GM20431 (cell line): ENCODE data around the gene RAET1L.

Source experiments
- in situ Hi-C: fragments of 300-500 bp; cut with MseI, MboI; formaldehyde crosslinking; loops from one replicate; pipeline ENCODE4 v1.15.0; 2020; ENCODE audit warnings: low sequenced_read_pairs; ENCODE audit not compliant: unreplicated experiment

The RAET1L gene

GRCh38 chr6:150050846-150051245 lies 25.5 kb upstream of the RAET1L start:
- in situ Hi-C loops, result loop anchor here (25.0 kb wide), 1 partner anchor 761 kb away; no protein-coding TSS in a partner anchor

GRCh38 chr6:150048099-150048498 lies 22.8 kb upstream of the RAET1L start:
- in situ Hi-C loops, result no loop called here

GRCh38 chr6:150046943-150047342 lies 21.6 kb upstream of the RAET1L start:
- in situ Hi-C loops, result no loop called here

GRCh38 chr6:150044621-150045145 lies 19.4 kb upstream of the RAET1L start:
- in situ Hi-C loops, result no loop called here

- in situ Hi-C loops, result no loop called here
Observed at GRCh38 chr6:150043501-150044412, 18.4 kb upstream of the RAET1L start.

- in situ Hi-C loops, result no loop called here
Observed at GRCh38 chr6:150043096-150043495, 17.8 kb upstream of the RAET1L start.

GRCh38 chr6:150038202-150039062 lies 13.1 kb upstream of the RAET1L start:
- in situ Hi-C loops, result no loop called here

GRCh38 chr6:150037526-150038201 lies 12.3 kb upstream of the RAET1L start:
- in situ Hi-C loops, result no loop called here

- in situ Hi-C loops, result no loop called here
Observed at GRCh38 chr6:150036081-150036480, 10.7 kb upstream of the RAET1L start.

- in situ Hi-C loops, result no loop called here
Observed at GRCh38 chr6:150033207-150033771, 8.0 kb upstream of the RAET1L start.

- in situ Hi-C loops, result no loop called here
Observed at GRCh38 chr6:150032598-150032997, 7.3 kb upstream of the RAET1L start.

- in situ Hi-C loops, result no loop called here
Observed at GRCh38 chr6:150030611-150031010, 5.3 kb upstream of the RAET1L start.

- in situ Hi-C loops, result no loop called here
Observed at GRCh38 chr6:150029749-150030148, 4.4 kb upstream of the RAET1L start.

- in situ Hi-C loops, result no loop called here
Observed at GRCh38 chr6:150029276-150029675, 3.9 kb upstream of the RAET1L start.

GRCh38 chr6:150028799-150029198 lies 3.5 kb upstream of the RAET1L start:
- in situ Hi-C loops, result no loop called here

GRCh38 chr6:150027806-150028565 lies 2.7 kb upstream of the RAET1L start:
- in situ Hi-C loops, result no loop called here

- in situ Hi-C loops, result no loop called here
Observed at GRCh38 chr6:150026976-150027805, 1.9 kb upstream of the RAET1L start.

GRCh38 chr6:150024646-150025155 lies 631 bp downstream of the RAET1L start:
- in situ Hi-C loops, result loop anchor here (25.0 kb wide), 1 partner anchor 187 kb away; no protein-coding TSS in a partner anchor
